A549 (cell line): Measurements from ENCODE around the gene ACKR2.

Experiments
- JUN ChIP-seq, 2 experiments: fragments of >200 bp; sonication (Bioruptor Twin); formaldehyde crosslinking; IDR thresholded peaks; 2 replicates in 1 of 2; 3 replicates in 1 of 2; pipeline ENCODE4 v1.6.1; 2016 to 2017
- MAX ChIP-seq: IDR thresholded peaks from 2 replicates; pipeline ENCODE4 v1.6.1; 2012

GRCh38 chr3:42773409-42773751, 35.9 kb upstream of the ACKR2 start:
- no peak for TF ChIP-seq MAX
- TF ChIP-seq JUN (IDR thresholded peaks at IDR 0.05), result no peak
